ENCODE measurements around the gene RPUSD1. TPM values are rescaled to one million over a fixed set of nuclear protein-coding genes. Genes with fewer than 3 reads are reported as not detected.
A peak's percentile ranks its signal among the peaks of the same experiment; 100 is the strongest.

Gene RPUSD1
- total and polyA plus RNA-seq, 2 of the 13 experiments (the other 11 are each of a cell fraction or from before 2014, with no cell fraction given) = 13.1 to 26.2 TPM

GRCh38 chr16:760545-761343 lies 27.4 kb downstream of the RPUSD1 start, which contains the start of gene MSLN (continued):
- TF ChIP-seq ZNF691 (CRISPR knock-in tag; IDR thresholded peaks at IDR 0.05; ENCODE audit: borderline replicate concordance, low read depth) (no peak), ZFP91 (CRISPR knock-in tag; IDR thresholded peaks at IDR 0.05; ENCODE audit: borderline replicate concordance) (peak; percentile 49; the same call in 1 of the 2 replicates), MYC (CRISPR knock-in tag; IDR thresholded peaks at IDR 0.05; ENCODE audit: borderline replicate concordance) (peak; percentile 42; the same call in 1 of the 2 replicates), ZNF773 (CRISPR knock-in tag; IDR thresholded peaks at IDR 0.05; ENCODE audit: borderline replicate concordance) (no peak), ZNF563 (CRISPR knock-in tag; IDR thresholded peaks at IDR 0.05) (peak; percentile 69; the same call in 1 of the 2 replicates), HNRNPK (IDR thresholded peaks at IDR 0.05; ENCODE audit: low read depth, low read length, poor library complexity, severe bottlenecking) (no peak), ZSCAN22 (CRISPR knock-in tag; IDR thresholded peaks at IDR 0.05) (no peak), ZSCAN20 (CRISPR knock-in tag; IDR thresholded peaks at IDR 0.05; ENCODE audit: borderline replicate concordance) (no peak), POLR2A (IDR thresholded peaks at IDR 0.05; ENCODE audit: insufficient read depth in 1 of 2, low read depth in 2 of 2, low read length in 2 of 2) (peak in 1 of 2 experiments; percentile 48; a peak in 1 of 4 replicates), PAF1 (CRISPR knock-in tag; IDR thresholded peaks at IDR 0.05) (no peak), GATAD2A (CRISPR knock-in tag; IDR thresholded peaks at IDR 0.05) (peak; percentile 31; the same call in 1 of the 2 replicates), FOXK2 (IDR thresholded peaks at IDR 0.05) (no peak), BORCS8-MEF2B (CRISPR knock-in tag; IDR thresholded peaks at IDR 0.05) (0 out of 2 replicates have a peak, but pooled peaks have one; percentile 22), ZFY (CRISPR knock-in tag; IDR thresholded peaks at IDR 0.05) (peak; percentile 62; the same call in 1 of the 2 replicates), HNRNPLL (IDR thresholded peaks at IDR 0.05; ENCODE audit: low read depth, low read length, poor library complexity, severe bottlenecking) (peak; percentile 20), ZNF709 (CRISPR knock-in tag; IDR thresholded peaks at IDR 0.05) (0 out of 2 replicates have a peak, but pooled peaks have one; percentile 45), ZBTB43 (CRISPR knock-in tag; conservative IDR thresholded peaks at IDR 0.05) (no peak), PAXIP1 (CRISPR knock-in tag; conservative IDR thresholded peaks at IDR 0.05) (peak; percentile 62), GZF1 (CRISPR knock-in tag; IDR thresholded peaks at IDR 0.05) (no peak), EEA1 (CRISPR knock-in tag; IDR thresholded peaks at IDR 0.05; ENCODE audit: borderline replicate concordance) (no peak), ZNF891 (CRISPR knock-in tag; IDR thresholded peaks at IDR 0.05) (peak; percentile 51)
